Dendritic cell treated with granulocyte-macrophage colony-stimulating factor and Interleukin-4, amounts not matched to agents 40 ng/mL and 50 ng/mL, for 4 days (primary cell): ENCODE measurements around the gene S100A5.

Experiments used
- H3K27ac Mint-ChIP-seq: one replicate; pipeline ENCODE4 v1.8.0; 2022; ENCODE audit warnings: mild to moderate bottlenecking, mixed read lengths
- H3K27me3 Mint-ChIP-seq: one replicate; pipeline ENCODE4 v1.8.0; 2022; ENCODE audit warnings: mild to moderate bottlenecking, mixed read lengths
- H3K36me3 Mint-ChIP-seq: one replicate; pipeline ENCODE4 v1.8.0; 2022; ENCODE audit warnings: low read depth, mixed read lengths
- H3K4me1 Mint-ChIP-seq: one replicate; pipeline ENCODE4 v1.8.0; 2022; ENCODE audit warnings: low read depth, mixed read lengths
- H3K4me3 Mint-ChIP-seq: one replicate; pipeline ENCODE4 v1.8.0; 2022; ENCODE audit warnings: mild to moderate bottlenecking, moderate library complexity, mixed read lengths
- H3K9me3 Mint-ChIP-seq: one replicate; pipeline ENCODE4 v1.8.0; 2022; ENCODE audit warnings: mixed read lengths
- intact Hi-C: fragments of 100-400 bp; cut with micrococcal nuclease; formaldehyde crosslinking; loops from one replicate; pipeline ENCODE4 v1.15.0; 2022

Gene S100A5

GRCh38 chr1:153561466-153561985 is 20.8 kb upstream of the S100A5 start:
- intact Hi-C loops, result no loop called here
- peaks cover 49% of the 10 kb centered on the region for H3K4me1 Mint-ChIP-seq
- no peaks in the 10 kb centered on the region for H3K36me3 Mint-ChIP-seq
- H3K27ac Mint-ChIP-seq, result peak overlapping the region; percentile 46
- H3K9me3 Mint-ChIP-seq, result no peaks in the 10 kb centered on the region
- no peaks in the 10 kb centered on the region for H3K27me3 Mint-ChIP-seq
- H3K4me3 Mint-ChIP-seq, result no peak overlapping the region

GRCh38 chr1:153560771-153561465 is 20.2 kb upstream of the S100A5 start:
- no peaks in the 10 kb centered on the region for H3K9me3 Mint-ChIP-seq
- H3K36me3 Mint-ChIP-seq, result no peaks in the 10 kb centered on the region
- H3K4me3 Mint-ChIP-seq, result no peak overlapping the region
- H3K4me1 Mint-ChIP-seq, result peaks cover 49% of the 10 kb centered on the region
- intact Hi-C loops, result no loop called here
- H3K27me3 Mint-ChIP-seq, result no peaks in the 10 kb centered on the region
- H3K27ac Mint-ChIP-seq, result peak overlapping the region; percentile 22

- Mint-ChIP-seq H3K4me1 (peaks cover 43% of the 10 kb centered on the region), H3K9me3 (no peaks in the 10 kb centered on the region), H3K36me3 (no peaks in the 10 kb centered on the region), H3K27ac (no peak overlapping the region), H3K4me3 (no peak overlapping the region), H3K27me3 (no peaks in the 10 kb centered on the region)
- intact Hi-C loops, result no loop called here
These were observed 19.5 kb upstream of the S100A5 start for GRCh38 chr1:153560241-153560640.

GRCh38 chr1:153557877-153558276 is 17.1 kb upstream of the S100A5 start:
- intact Hi-C loops, result no loop called here
- Mint-ChIP-seq H3K36me3 (no peaks in the 10 kb centered on the region), H3K27ac (no peak overlapping the region), H3K27me3 (no peaks in the 10 kb centered on the region), H3K9me3 (no peaks in the 10 kb centered on the region), H3K4me3 (no peak overlapping the region), H3K4me1 (peaks cover 44% of the 10 kb centered on the region)

- H3K4me3 Mint-ChIP-seq, result no peak overlapping the region
- H3K27ac Mint-ChIP-seq, result no peak overlapping the region
- intact Hi-C loops, result no loop called here
- peaks cover 50% of the 10 kb centered on the region for H3K4me1 Mint-ChIP-seq
- no peaks in the 10 kb centered on the region for H3K36me3 Mint-ChIP-seq
- no peaks in the 10 kb centered on the region for H3K9me3 Mint-ChIP-seq
- H3K27me3 Mint-ChIP-seq, result no peaks in the 10 kb centered on the region
These were observed 15.6 kb upstream of the S100A5 start for GRCh38 chr1:153556348-153556747.

- Mint-ChIP-seq H3K27me3 (no peaks in the 10 kb centered on the region), H3K27ac (peak overlapping the region; percentile 74), H3K9me3 (no peaks in the 10 kb centered on the region)
These were observed 13.3 kb upstream of the S100A5 start for GRCh38 chr1:153553830-153554541.

GRCh38 chr1:153553096-153553495 is 12.4 kb upstream of the S100A5 start:
- Mint-ChIP-seq H3K4me3 (no peak overlapping the region), H3K27ac (peak overlapping the region; percentile 74), H3K4me1 (peaks cover 81% of the 10 kb centered on the region), H3K9me3 (no peaks in the 10 kb centered on the region), H3K27me3 (no peaks in the 10 kb centered on the region), H3K36me3 (no peaks in the 10 kb centered on the region)
- intact Hi-C loops, result no loop called here

More at GRCh38 chr1:153553830-153554541, 13.3 kb upstream of the S100A5 start:
- H3K4me3 Mint-ChIP-seq, result no peak overlapping the region
- H3K36me3 Mint-ChIP-seq, result no peaks in the 10 kb centered on the region
- intact Hi-C loops, result no loop called here
- peaks cover 72% of the 10 kb centered on the region for H3K4me1 Mint-ChIP-seq

GRCh38 chr1:153552335-153552734 is 11.6 kb upstream of the S100A5 start:
- Mint-ChIP-seq H3K36me3 (no peaks in the 10 kb centered on the region), H3K27me3 (no peaks in the 10 kb centered on the region), H3K4me1 (peaks cover 88% of the 10 kb centered on the region), H3K9me3 (no peaks in the 10 kb centered on the region), H3K4me3 (no peak overlapping the region), H3K27ac (peak overlapping the region; percentile 94)
- intact Hi-C loops, result no loop called here

GRCh38 chr1:153550827-153551500 is 10.2 kb upstream of the S100A5 start:
- peak overlapping the region; percentile 7 for H3K4me3 Mint-ChIP-seq
- intact Hi-C loops, result loop anchor here (2.0 kb wide), 1 partner anchor 16 kb away; no protein-coding TSS in a partner anchor
- peaks cover 89% of the 10 kb centered on the region for H3K4me1 Mint-ChIP-seq
- peaks cover 1% of the 10 kb centered on the region for H3K36me3 Mint-ChIP-seq
- H3K9me3 Mint-ChIP-seq, result no peaks in the 10 kb centered on the region
- H3K27me3 Mint-ChIP-seq, result no peaks in the 10 kb centered on the region
- H3K27ac Mint-ChIP-seq, result peak overlapping the region; percentile 94

- no peaks in the 10 kb centered on the region for H3K9me3 Mint-ChIP-seq
- peak overlapping the region; percentile 94 for H3K27ac Mint-ChIP-seq
- H3K4me1 Mint-ChIP-seq, result peaks cover 94% of the 10 kb centered on the region
- H3K4me3 Mint-ChIP-seq, result peak overlapping the region; percentile 30
- H3K36me3 Mint-ChIP-seq, result peaks cover 7% of the 10 kb centered on the region
- no peaks in the 10 kb centered on the region for H3K27me3 Mint-ChIP-seq
- intact Hi-C loops, result loop anchor here (2.0 kb wide), 1 partner anchor 16 kb away; no protein-coding TSS in a partner anchor
These were observed 9.6 kb upstream of the S100A5 start for GRCh38 chr1:153550398-153550758.

GRCh38 chr1:153549741-153550397 is 9.1 kb upstream of the S100A5 start:
- intact Hi-C loops, result loop anchor here (2.0 kb wide), 1 partner anchor 17 kb away; no protein-coding TSS in a partner anchor
- peaks cover 12% of the 10 kb centered on the region for H3K36me3 Mint-ChIP-seq
- H3K4me3 Mint-ChIP-seq, result peak overlapping the region; percentile 30
- H3K27ac Mint-ChIP-seq, result peak overlapping the region; percentile 94
- H3K4me1 Mint-ChIP-seq, result peaks cover 96% of the 10 kb centered on the region
- no peaks in the 10 kb centered on the region for H3K9me3 Mint-ChIP-seq
- H3K27me3 Mint-ChIP-seq, result no peaks in the 10 kb centered on the region

GRCh38 chr1:153548722-153549688 is 8.3 kb upstream of the S100A5 start, which contains the start of gene S100A3:
Gene S100A3 (minus strand): TSS chr1:153549258. CDS start chr1:153548485, 773 bp downstream.
- H3K27me3 Mint-ChIP-seq, result no peaks in the 10 kb centered on the region
- peaks cover 21% of the 10 kb centered on the region for H3K36me3 Mint-ChIP-seq
- intact Hi-C loops, result no loop called here
- H3K9me3 Mint-ChIP-seq, result no peaks in the 10 kb centered on the region
- H3K4me3 Mint-ChIP-seq, result no peak within 1 kb of the TSS
- peak within 1 kb of the TSS; percentile 94 for H3K27ac Mint-ChIP-seq
- H3K4me1 Mint-ChIP-seq, result peaks cover 96% of the 10 kb centered on the region
